NCI-H510A (cell line): ENCODE data around the gene SELL.
"Not testable (repeated sequence)": the region's sequence is repeated elsewhere in the genome, so short reads cannot be mapped to it uniquely, and the experiment has no call there.

ENCODE experiments used
- DNase-seq: peaks from one replicate; lab custom pipeline; 2025; lab: John Stamatoyannopoulos, UW

SELL gene

DNA sequence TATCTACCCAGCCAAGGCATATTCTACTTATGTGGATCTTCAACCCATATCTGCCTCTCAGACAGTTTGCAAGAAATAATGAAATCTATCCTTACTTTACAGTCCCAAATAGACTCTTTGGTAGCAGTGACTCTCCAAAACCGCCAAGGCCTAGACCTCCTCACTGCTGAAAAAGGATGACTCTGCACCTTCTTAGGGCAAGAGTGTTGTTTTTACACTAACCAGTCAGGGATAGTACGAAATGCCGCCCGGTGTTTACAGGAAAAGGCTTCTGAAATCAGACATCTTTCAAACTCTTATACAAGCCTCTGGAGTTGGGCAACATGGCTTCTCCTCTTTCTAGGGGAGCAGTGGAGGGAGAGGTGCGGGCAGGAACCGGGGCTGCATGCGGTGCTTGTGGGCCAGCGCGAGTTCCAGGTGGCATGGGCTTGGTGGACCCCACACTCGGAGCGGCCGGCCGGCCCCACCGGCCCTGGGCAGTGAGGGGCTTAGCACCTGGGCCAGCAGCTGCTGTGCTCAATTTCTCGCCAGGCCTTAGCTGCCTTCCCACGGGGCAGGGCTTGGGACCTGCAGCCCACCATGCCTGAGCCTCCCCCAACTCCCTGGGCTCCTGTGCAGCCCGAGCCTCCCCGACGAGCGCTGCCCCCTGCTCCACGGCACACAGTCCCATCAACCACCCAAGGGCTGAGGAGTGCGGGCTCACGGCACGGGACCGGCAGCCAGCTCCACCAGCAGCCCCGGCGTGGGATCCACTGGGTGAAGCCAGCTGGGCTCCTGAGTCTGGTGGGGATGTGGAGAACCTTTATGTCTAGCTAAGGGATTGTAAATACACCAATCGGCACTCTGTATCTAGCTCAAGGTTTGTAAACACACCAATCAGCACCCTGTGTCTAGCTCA is 43.5 kb downstream of the SELL start:
- not testable (repeated sequence) for DNase-seq

- DNase-seq: not testable (repeated sequence)
These were observed 44.2 kb downstream of the SELL start for GRCh38 chr1:169667227-169667639.

DNA sequence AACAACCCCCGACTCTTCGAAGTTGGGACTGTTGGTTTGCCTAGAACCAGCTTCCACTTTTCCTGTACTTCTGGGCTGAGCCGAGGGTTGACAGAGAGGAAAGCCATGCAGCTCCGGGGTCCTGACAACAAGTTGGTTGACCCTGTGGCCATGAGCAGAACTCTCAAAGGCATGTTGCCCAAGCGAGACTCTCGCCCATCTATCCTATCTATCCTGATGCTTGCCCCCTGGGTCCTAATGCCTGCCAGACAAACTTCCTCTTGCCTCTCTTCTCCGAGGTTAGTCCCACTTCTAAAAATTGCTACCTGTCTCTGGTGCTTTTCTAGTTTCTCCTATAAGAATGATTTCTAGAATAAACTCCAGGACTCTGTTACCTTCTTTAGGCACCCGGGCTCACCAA is 48.7 kb downstream of the SELL start:
- not testable (repeated sequence) for DNase-seq

- DNase-seq: not testable (repeated sequence)
These were observed 50.4 kb downstream of the SELL start for GRCh38 chr1:169661066-169661465.

GRCh38 chr1:169658777-169659176 is 52.6 kb downstream of the SELL start:
- DNase-seq: not testable (repeated sequence)

DNA sequence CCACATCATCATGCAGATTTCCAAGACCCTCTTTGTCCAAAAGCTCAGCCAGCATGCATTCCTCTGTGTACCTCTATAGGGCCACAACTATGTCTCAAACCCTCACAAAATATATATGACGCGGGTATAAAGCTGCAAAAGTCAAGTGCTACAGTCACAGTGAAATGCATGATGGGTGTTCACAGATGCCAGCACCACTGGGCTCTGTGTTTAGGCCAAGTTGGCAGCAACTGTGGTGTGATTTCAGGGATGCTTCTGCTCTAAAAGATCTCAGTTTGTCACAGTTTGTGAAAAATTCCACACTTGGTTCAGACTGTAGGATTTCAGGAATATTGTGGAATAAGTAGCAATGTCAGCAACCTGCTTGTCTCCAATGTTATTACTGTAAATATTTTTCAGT is 57.5 kb downstream of the SELL start:
- no peak for DNase-seq

DNA sequence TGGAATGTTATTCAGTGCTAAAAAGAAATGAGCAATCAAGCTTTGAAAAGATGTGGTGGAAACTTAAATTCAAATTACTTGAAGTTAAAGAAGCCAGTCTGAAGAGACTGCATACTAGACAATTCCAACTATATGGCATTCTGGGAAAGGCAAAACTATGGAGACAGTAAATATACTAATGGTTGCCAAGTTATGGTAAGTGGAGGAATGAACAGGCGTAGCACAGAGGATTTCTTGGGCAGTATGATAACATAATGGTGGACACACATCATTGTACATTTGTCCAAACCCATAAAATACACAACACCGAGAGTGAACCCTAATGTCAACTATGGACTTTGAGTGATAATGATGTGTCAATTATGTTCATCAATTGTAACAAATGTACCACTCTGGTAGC is 60.4 kb downstream of the SELL start:
- DNase-seq: no peak

DNA sequence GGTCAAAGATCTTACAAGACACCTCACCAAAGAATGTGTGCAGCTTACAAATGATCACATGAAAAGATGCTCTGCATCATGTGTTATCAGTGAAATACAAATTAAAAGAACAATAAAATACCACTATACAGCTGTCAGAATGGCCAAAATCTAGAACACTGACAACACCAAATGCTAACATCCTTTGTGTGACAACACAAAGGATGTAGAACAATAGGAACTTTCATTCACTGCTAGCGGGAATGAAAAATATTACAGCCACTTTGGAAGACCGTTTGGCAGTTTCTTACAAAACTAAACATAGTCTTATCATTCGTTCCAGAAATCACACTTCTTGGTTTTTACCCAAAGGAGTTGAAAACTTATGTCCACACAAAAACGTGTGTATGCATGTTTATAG is 60.9 kb downstream of the SELL start:
- no peak for DNase-seq

GRCh38 chr1:169648709-169649108 is 62.7 kb downstream of the SELL start:
- DNase-seq: no peak

- DNase-seq: no peak
These were observed 63.2 kb downstream of the SELL start for GRCh38 chr1:169648187-169648586.

- no peak for DNase-seq
These were observed 63.9 kb downstream of the SELL start for GRCh38 chr1:169647512-169647911.

- no peak for DNase-seq
These were observed 67.1 kb downstream of the SELL start for GRCh38 chr1:169644297-169644696.
